ENCODE results near the gene BDKRB2.

GRCh38 chr14:96191353-96191752, 13.3 kb upstream of the BDKRB2 start:
- TF ChIP-seq JUND (IDR thresholded peaks at IDR 0.05; ENCODE audit: low read length) (no peak), POLR2A (IDR thresholded peaks at IDR 0.05; ENCODE audit: control extremely low read depth in 1 of 2, low read depth in 2 of 2, low read length in 2 of 2) (no peak), CTCF (IDR thresholded peaks at IDR 0.05; ENCODE audit: control extremely low read depth in 1 of 3, insufficient read depth in 1 of 3, low read depth in 1 of 3, low read length in 3 of 3) (no peak), MAX (IDR thresholded peaks at IDR 0.05) (no peak), GABPA (IDR thresholded peaks at IDR 0.05; ENCODE audit: borderline replicate concordance, insufficient read depth, low read length) (no peak)

Data from H1 (cell line).